Mesothelial cell of epicardium (in vitro differentiated cells): ENCODE results near the gene THBD. TPM values are rescaled to one million over a fixed set of nuclear protein-coding genes. Genes with fewer than 3 reads are reported as not detected.

ENCODE experiments used
- DNase-seq, 2 experiments: peaks; one replicate each; pipeline ENCODE4 v3.0.0; 2021; ENCODE audit warnings: low spot score in 2 of 2; ENCODE audit not compliant: unreplicated experiment in 2 of 2
- H3K27ac Mint-ChIP-seq: 2 replicates; pipeline ENCODE4 v1.8.0; 2021; ENCODE audit warnings: mixed read lengths
- H3K27me3 Mint-ChIP-seq: 2 replicates; pipeline ENCODE4 v1.8.0; 2021; ENCODE audit warnings: low read depth, mixed read lengths
- H3K36me3 Mint-ChIP-seq: 2 replicates; pipeline ENCODE4 v1.8.0; 2021; ENCODE audit warnings: mixed read lengths
- H3K4me1 Mint-ChIP-seq: 2 replicates; pipeline ENCODE4 v1.8.0; 2021; ENCODE audit warnings: mixed read lengths
- H3K4me3 Mint-ChIP-seq: 2 replicates; pipeline ENCODE4 v1.8.0; 2021; ENCODE audit warnings: mild to moderate bottlenecking, moderate library complexity, mixed read lengths
- H3K9me3 Mint-ChIP-seq: 2 replicates; pipeline ENCODE4 v1.8.0; 2021; ENCODE audit warnings: mixed read lengths
- total RNA-seq: library from RNA; stranded (reverse); gene quantifications from 3 replicates; pipeline ENCODE4 v1.2.1, GENCODE V29; 2021
- TF ChIP-seq, protein P1 (sequence below): fragments of 200-600 bp; sonication (generic); IDR thresholded peaks from one replicate; pipeline ENCODE4 v1.5.0; 2021; ENCODE audit warnings: antibody characterized with exemption; ENCODE audit not compliant: unreplicated experiment

Gene THBD
- total RNA-seq, 1 donor from 2014 or later: 0.85 TPM

DNA sequence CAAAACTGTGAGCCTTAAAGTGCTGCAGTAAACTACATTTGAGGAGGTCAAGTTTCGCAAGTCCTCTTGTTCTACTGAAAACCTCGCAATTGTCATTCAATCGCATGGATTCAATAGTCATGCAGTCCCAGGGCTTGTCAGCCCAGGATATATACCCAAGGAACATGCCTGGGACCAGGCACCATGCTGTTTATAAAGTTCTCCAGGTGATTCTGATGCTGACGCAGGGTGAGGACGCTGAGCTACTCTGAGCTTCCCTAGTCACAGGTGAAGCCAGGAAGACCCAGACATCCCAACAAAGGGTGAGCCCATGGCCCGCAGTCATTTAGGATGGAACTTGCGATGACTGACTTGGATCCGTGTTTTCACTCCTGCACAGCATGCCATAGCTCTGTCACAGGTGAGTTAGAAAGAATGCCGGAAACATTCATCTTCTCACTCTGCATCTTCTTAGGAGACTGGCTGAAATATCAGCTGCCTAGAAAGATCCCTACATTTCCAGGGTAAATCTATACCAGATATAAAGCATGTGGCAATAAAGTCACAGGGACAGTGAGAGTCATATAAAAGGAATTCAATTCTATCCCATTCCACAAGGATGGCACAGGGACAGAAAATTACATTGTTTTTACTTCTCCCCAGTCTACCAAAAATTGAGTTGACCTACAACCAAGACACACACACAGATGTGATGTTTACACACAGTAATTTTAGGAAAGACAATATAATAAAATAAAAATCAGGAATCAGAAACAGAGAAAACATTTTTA, 41.4 kb downstream of the THBD start:
- Mint-ChIP-seq H3K4me3 (no peak overlapping the region), H3K4me1 (peaks cover 6% of the 10 kb centered on the region), H3K27ac (no peak overlapping the region), H3K9me3 (no peaks in the 10 kb centered on the region), H3K27me3 (peaks cover 23% of the 10 kb centered on the region), H3K36me3 (no peaks in the 10 kb centered on the region)
- TF ChIP-seq, protein P1, sequence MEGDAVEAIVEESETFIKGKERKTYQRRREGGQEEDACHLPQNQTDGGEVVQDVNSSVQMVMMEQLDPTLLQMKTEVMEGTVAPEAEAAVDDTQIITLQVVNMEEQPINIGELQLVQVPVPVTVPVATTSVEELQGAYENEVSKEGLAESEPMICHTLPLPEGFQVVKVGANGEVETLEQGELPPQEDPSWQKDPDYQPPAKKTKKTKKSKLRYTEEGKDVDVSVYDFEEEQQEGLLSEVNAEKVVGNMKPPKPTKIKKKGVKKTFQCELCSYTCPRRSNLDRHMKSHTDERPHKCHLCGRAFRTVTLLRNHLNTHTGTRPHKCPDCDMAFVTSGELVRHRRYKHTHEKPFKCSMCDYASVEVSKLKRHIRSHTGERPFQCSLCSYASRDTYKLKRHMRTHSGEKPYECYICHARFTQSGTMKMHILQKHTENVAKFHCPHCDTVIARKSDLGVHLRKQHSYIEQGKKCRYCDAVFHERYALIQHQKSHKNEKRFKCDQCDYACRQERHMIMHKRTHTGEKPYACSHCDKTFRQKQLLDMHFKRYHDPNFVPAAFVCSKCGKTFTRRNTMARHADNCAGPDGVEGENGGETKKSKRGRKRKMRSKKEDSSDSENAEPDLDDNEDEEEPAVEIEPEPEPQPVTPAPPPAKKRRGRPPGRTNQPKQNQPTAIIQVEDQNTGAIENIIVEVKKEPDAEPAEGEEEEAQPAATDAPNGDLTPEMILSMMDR: no peak
- DNase-seq: no peak

DNA sequence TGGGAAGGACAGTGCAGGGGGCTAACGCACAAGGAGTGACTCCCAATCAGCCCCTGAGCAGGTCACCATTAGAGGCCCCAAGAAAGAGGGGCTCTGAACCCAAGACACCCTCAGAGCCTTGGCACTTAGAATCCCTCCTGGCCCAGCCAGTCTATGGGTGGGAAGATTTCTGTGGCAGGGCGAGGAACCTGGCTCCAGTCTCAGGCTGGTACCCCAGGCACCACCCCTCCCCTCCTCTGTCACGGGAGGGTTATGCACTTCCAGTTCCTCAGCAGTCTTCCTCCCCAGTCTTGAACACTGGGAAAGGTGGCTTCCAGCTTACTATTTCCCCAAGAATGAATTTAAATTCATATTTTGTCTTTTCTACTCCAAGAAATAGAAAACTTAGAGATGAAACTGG, 42.0 kb downstream of the THBD start:
- peaks cover 25% of the 10 kb centered on the region for H3K27me3 Mint-ChIP-seq
- TF ChIP-seq, protein P1: no peak
- no peaks in the 10 kb centered on the region for H3K36me3 Mint-ChIP-seq
- peaks cover 6% of the 10 kb centered on the region for H3K4me1 Mint-ChIP-seq
- H3K4me3 Mint-ChIP-seq: no peak overlapping the region
- H3K27ac Mint-ChIP-seq: no peak overlapping the region
- no peak for DNase-seq
- no peaks in the 10 kb centered on the region for H3K9me3 Mint-ChIP-seq

DNA sequence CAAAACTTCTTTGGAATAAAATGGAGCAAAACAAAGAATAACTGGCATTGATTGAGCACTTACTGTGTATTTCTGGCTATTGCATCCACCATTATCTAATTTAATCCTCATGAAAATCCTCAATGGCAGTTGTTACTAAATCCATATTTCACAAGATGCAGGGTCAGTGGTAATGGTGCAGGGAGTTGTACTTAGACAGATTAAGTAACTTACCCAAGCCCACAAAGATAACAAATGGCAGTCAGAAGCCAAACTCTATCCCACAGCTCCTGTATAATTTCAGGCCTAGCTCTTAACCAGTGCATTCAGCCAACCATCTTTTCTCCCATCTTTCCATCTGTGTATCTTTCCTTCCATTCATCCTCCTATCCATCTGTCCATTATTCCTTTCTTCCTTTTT, 43.7 kb downstream of the THBD start:
- peaks cover 2% of the 10 kb centered on the region for H3K4me1 Mint-ChIP-seq
- H3K36me3 Mint-ChIP-seq: no peaks in the 10 kb centered on the region
- H3K9me3 Mint-ChIP-seq: no peaks in the 10 kb centered on the region
- no peak overlapping the region for H3K27ac Mint-ChIP-seq
- H3K4me3 Mint-ChIP-seq: no peak overlapping the region
- TF ChIP-seq, protein P1: no peak
- DNase-seq: no peak
- peaks cover 29% of the 10 kb centered on the region for H3K27me3 Mint-ChIP-seq

DNA sequence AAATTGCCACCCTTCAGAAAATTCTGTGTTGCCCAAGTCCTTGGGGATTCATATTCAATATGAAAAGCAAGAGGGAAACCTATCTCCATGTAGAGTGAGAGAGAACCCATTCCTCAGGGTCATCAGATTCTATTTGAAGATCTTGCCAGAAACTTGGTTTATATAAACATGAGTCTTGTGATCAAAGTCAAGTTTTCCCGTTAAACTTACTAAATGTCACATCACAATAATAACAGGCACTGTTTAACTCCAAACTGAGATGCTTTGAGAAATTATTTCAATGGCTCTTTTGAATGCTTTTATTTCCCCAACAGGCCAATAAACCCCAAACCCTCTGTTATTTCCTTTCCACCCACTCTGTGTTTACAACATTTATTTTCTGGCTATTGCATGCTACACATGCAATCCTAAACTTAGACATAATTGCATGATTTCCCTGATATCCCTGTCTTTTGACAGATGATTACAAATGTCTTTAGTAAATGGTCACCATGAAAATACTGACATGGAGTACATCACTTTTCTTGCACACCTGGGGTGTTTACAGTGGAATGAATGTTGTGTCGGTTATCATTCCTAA, 45.5 kb downstream of the THBD start:
- Mint-ChIP-seq H3K4me3 (no peak overlapping the region), H3K4me1 (peaks cover 7% of the 10 kb centered on the region), H3K9me3 (no peaks in the 10 kb centered on the region), H3K27ac (no peak overlapping the region), H3K27me3 (peaks cover 23% of the 10 kb centered on the region), H3K36me3 (no peaks in the 10 kb centered on the region)
- no peak for DNase-seq
- TF ChIP-seq, protein P1: no peak

DNA sequence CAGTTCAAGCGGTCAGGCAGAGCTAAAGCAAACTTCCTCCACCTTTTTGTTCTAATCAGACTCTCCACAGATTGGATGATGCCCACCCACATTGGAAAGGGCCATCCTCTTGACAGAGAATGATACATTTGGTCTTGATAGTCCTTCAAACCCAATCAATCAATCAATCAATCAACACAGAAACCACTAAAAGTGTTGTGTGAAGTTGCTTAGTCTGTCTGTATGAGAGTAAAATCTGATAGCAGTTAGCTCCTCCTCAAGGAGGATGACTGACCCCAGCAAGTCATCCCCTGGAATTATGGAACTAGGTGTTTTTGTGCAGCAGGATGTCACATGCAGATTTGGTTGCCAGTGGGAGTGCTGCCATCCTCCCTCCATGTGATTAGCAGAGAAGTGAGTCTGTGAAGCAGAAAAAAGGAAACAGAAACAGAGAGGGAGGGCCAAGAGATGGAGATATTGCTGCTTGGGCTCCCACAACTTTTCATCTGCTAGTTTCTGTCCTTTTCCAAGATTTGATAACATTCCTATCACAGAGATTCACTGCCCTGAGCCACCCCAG, 46.3 kb downstream of the THBD start:
- Mint-ChIP-seq H3K36me3 (no peaks in the 10 kb centered on the region), H3K27me3 (peaks cover 23% of the 10 kb centered on the region), H3K27ac (no peak overlapping the region), H3K4me3 (no peak overlapping the region), H3K4me1 (peaks cover 7% of the 10 kb centered on the region), H3K9me3 (no peaks in the 10 kb centered on the region)
- DNase-seq: no peak
- TF ChIP-seq, protein P1: no peak
